Skeletal muscle satellite cell (primary cell): ENCODE results near the gene DSC1.
"Not testable (repeated sequence)": the region's sequence is repeated elsewhere in the genome, so short reads cannot be mapped to it uniquely, and the experiment has no call there.

Source experiments
- H3K27me3 ChIP-seq: 2 replicates; pipeline ENCODE4 v1.7.0; 2013; ENCODE audit warnings: low read length; ENCODE audit not compliant: control insufficient read depth, insufficient read depth
- H3K36me3 ChIP-seq: 2 replicates; pipeline ENCODE4 v1.7.0; 2013; ENCODE audit warnings: mild to moderate bottlenecking, control low read depth, low read length; ENCODE audit not compliant: insufficient read depth
- H3K4me1 ChIP-seq: 2 replicates; pipeline ENCODE4 v1.7.0; 2013; ENCODE audit warnings: low read length; ENCODE audit not compliant: control insufficient read depth, insufficient read depth
- H3K4me2 ChIP-seq: 2 replicates; pipeline ENCODE4 v1.7.0; 2013; ENCODE audit warnings: mild to moderate bottlenecking, low read length
- H3K4me3 ChIP-seq: 2 replicates; pipeline ENCODE4 v1.7.0; 2013; ENCODE audit warnings: low read length
- H3K9ac ChIP-seq: 2 replicates; pipeline ENCODE4 v1.7.0; 2013; ENCODE audit warnings: mild to moderate bottlenecking, low read depth, low read length, moderate library complexity
- H3K9me3 ChIP-seq: replicated peaks from 2 replicates; pipeline ENCODE4 v1.7.0; 2013; ENCODE audit warnings: mild to moderate bottlenecking, control low read depth, low read length

Gene DSC1

GRCh38 chr18:31134988-31135529 lies 27.6 kb downstream of the DSC1 start:
- Histone ChIP-seq H3K36me3 (no peaks in the 10 kb centered on the region), H3K9me3 (no peaks in the 10 kb centered on the region), H3K4me2 (no peak overlapping the region), H3K9ac (no peak overlapping the region), H3K4me1 (no peaks in the 10 kb centered on the region), H3K27me3 (no peaks in the 10 kb centered on the region), H3K4me3 (no peak overlapping the region)

- Histone ChIP-seq H3K27me3 (no peaks in the 10 kb centered on the region), H3K36me3 (no peaks in the 10 kb centered on the region), H3K4me2 (no peak overlapping the region), H3K9me3 (no peaks in the 10 kb centered on the region), H3K4me1 (no peaks in the 10 kb centered on the region), H3K4me3 (no peak overlapping the region), H3K9ac (no peak overlapping the region)
These were observed 33.1 kb downstream of the DSC1 start for GRCh38 chr18:31129398-31130115.

GRCh38 chr18:31125878-31126277 lies 36.8 kb downstream of the DSC1 start:
- Histone ChIP-seq H3K4me3 (no peak overlapping the region), H3K9ac (no peak overlapping the region), H3K4me1 (no peaks in the 10 kb centered on the region), H3K27me3 (no peaks in the 10 kb centered on the region), H3K9me3 (no peaks in the 10 kb centered on the region), H3K36me3 (no peaks in the 10 kb centered on the region), H3K4me2 (no peak overlapping the region)

GRCh38 chr18:31123125-31123524 lies 39.5 kb downstream of the DSC1 start:
- not testable (repeated sequence) for H3K9me3 ChIP-seq, H3K27me3 ChIP-seq, H3K9ac ChIP-seq, H3K4me1 ChIP-seq, H3K4me3 ChIP-seq, H3K4me2 ChIP-seq, H3K36me3 ChIP-seq

GRCh38 chr18:31120594-31120993 lies 42.1 kb downstream of the DSC1 start:
- no peaks in the 10 kb centered on the region for H3K4me1 ChIP-seq
- no peaks in the 10 kb centered on the region for H3K36me3 ChIP-seq
- no peak overlapping the region for H3K4me2 ChIP-seq
- H3K9ac ChIP-seq = no peak overlapping the region
- H3K9me3 ChIP-seq = peaks cover 9% of the 10 kb centered on the region
- no peak overlapping the region for H3K4me3 ChIP-seq
- no peaks in the 10 kb centered on the region for H3K27me3 ChIP-seq

- H3K4me2 ChIP-seq = no peak overlapping the region
- no peaks in the 10 kb centered on the region for H3K27me3 ChIP-seq
- H3K9ac ChIP-seq = no peak overlapping the region
- no peak overlapping the region for H3K4me3 ChIP-seq
- H3K4me1 ChIP-seq = no peaks in the 10 kb centered on the region
- H3K9me3 ChIP-seq = peaks cover 14% of the 10 kb centered on the region
- H3K36me3 ChIP-seq = no peaks in the 10 kb centered on the region
These were observed 45.6 kb downstream of the DSC1 start for GRCh38 chr18:31116853-31117595.

- H3K9ac ChIP-seq = no peak overlapping the region
- no peak overlapping the region for H3K4me2 ChIP-seq
- H3K36me3 ChIP-seq = no peaks in the 10 kb centered on the region
- H3K9me3 ChIP-seq = peaks cover 5% of the 10 kb centered on the region
- no peaks in the 10 kb centered on the region for H3K27me3 ChIP-seq
- H3K4me1 ChIP-seq = no peaks in the 10 kb centered on the region
- H3K4me3 ChIP-seq = no peak overlapping the region
These were observed 49.9 kb downstream of the DSC1 start for GRCh38 chr18:31112804-31113203.

- no peaks in the 10 kb centered on the region for H3K4me1 ChIP-seq
- H3K9me3 ChIP-seq = no peaks in the 10 kb centered on the region
These were observed 56.9 kb downstream of the DSC1 start for GRCh38 chr18:31105733-31106132.

GRCh38 chr18:31104444-31104843 lies 58.2 kb downstream of the DSC1 start:
- H3K27me3 ChIP-seq = no peaks in the 10 kb centered on the region

More at GRCh38 chr18:31105733-31106132, 56.9 kb downstream of the DSC1 start:
- no peak overlapping the region for H3K9ac ChIP-seq
- H3K36me3 ChIP-seq = no peaks in the 10 kb centered on the region
- no peaks in the 10 kb centered on the region for H3K27me3 ChIP-seq
- no peak overlapping the region for H3K4me2 ChIP-seq
- no peak overlapping the region for H3K4me3 ChIP-seq

GRCh38 chr18:31103423-31103822 lies 59.2 kb downstream of the DSC1 start:
- no peaks in the 10 kb centered on the region for H3K9me3 ChIP-seq
- no peak overlapping the region for H3K4me3 ChIP-seq
- no peak overlapping the region for H3K9ac ChIP-seq

More at GRCh38 chr18:31104444-31104843, 58.2 kb downstream of the DSC1 start:
- Histone ChIP-seq H3K4me3 (no peak overlapping the region), H3K9ac (no peak overlapping the region), H3K36me3 (no peaks in the 10 kb centered on the region), H3K4me2 (no peak overlapping the region), H3K4me1 (no peaks in the 10 kb centered on the region), H3K9me3 (no peaks in the 10 kb centered on the region)

GRCh38 chr18:31102941-31103340 lies 59.7 kb downstream of the DSC1 start:
- H3K9me3 ChIP-seq = no peaks in the 10 kb centered on the region
- H3K9ac ChIP-seq = no peak overlapping the region
- H3K4me1 ChIP-seq = no peaks in the 10 kb centered on the region
- no peak overlapping the region for H3K4me2 ChIP-seq
- H3K4me3 ChIP-seq = no peak overlapping the region
- no peaks in the 10 kb centered on the region for H3K36me3 ChIP-seq
- H3K27me3 ChIP-seq = no peaks in the 10 kb centered on the region

More at GRCh38 chr18:31103423-31103822, 59.2 kb downstream of the DSC1 start:
- Histone ChIP-seq H3K36me3 (no peaks in the 10 kb centered on the region), H3K27me3 (no peaks in the 10 kb centered on the region), H3K4me2 (no peak overlapping the region), H3K4me1 (no peaks in the 10 kb centered on the region)
